Measurements from ENCODE around the gene C1RL. TPM values are rescaled to one million over a fixed set of nuclear protein-coding genes. Genes with fewer than 3 reads are reported as not detected.
A peak's percentile ranks its signal among the peaks of the same experiment; 100 is the strongest.

The C1RL gene
- total RNA-seq, 1 donor from 2014 or later: 32.4 TPM

GRCh38 chr12:7129872-7130691 is 21.1 kb upstream of the C1RL start, which contains the start of gene CLSTN3:
Gene CLSTN3, plus strand, starts transcription at chr12:7130371. Its CDS starts 278 bp downstream, at chr12:7130649.
- no peak for TF ChIP-seq CTCF (conservative IDR thresholded peaks at IDR 0.05)
- H3K4me1 Mint-ChIP-seq (ENCODE audit: unreplicated experiment): peaks cover 14% of the 10 kb centered on the region
- peaks cover 18% of the 10 kb centered on the region for H3K36me3 Mint-ChIP-seq
- no peaks in the 10 kb centered on the region for H3K9me3 Mint-ChIP-seq
- peak; percentile 85 for DNase-seq (ENCODE audit: extremely low spot score, unreplicated experiment)
- H3K27ac Mint-ChIP-seq: peak within 1 kb of the TSS; percentile 91
- H3K27me3 Mint-ChIP-seq: peaks cover 11% of the 10 kb centered on the region
- H3K4me3 Mint-ChIP-seq: peak within 1 kb of the TSS; percentile 92

- no peak for TF ChIP-seq CTCF (conservative IDR thresholded peaks at IDR 0.05)
- DNase-seq (ENCODE audit: extremely low spot score, unreplicated experiment): no peak
- H3K4me1 Mint-ChIP-seq (ENCODE audit: unreplicated experiment): peaks cover 18% of the 10 kb centered on the region
- H3K9me3 Mint-ChIP-seq: no peaks in the 10 kb centered on the region
- peaks cover 11% of the 10 kb centered on the region for H3K27me3 Mint-ChIP-seq
- peak overlapping the region; percentile 91 for H3K27ac Mint-ChIP-seq
- H3K4me3 Mint-ChIP-seq: peak overlapping the region; percentile 92
- peaks cover 14% of the 10 kb centered on the region for H3K36me3 Mint-ChIP-seq
These were observed 20.4 kb upstream of the C1RL start for GRCh38 chr12:7129287-7129871.

- peaks cover 10% of the 10 kb centered on the region for H3K36me3 Mint-ChIP-seq
- peak within 1 kb of the TSS; percentile 92 for H3K4me3 Mint-ChIP-seq
- H3K9me3 Mint-ChIP-seq: no peaks in the 10 kb centered on the region
- peak within 1 kb of the TSS; percentile 91 for H3K27ac Mint-ChIP-seq
- H3K27me3 Mint-ChIP-seq: peaks cover 11% of the 10 kb centered on the region
- peaks cover 24% of the 10 kb centered on the region for H3K4me1 Mint-ChIP-seq (ENCODE audit: unreplicated experiment)
- no peak for DNase-seq (ENCODE audit: extremely low spot score, unreplicated experiment)
- TF ChIP-seq CTCF (conservative IDR thresholded peaks at IDR 0.05): no peak
These were observed 19.8 kb upstream of the C1RL start, which contains the start of gene RBP5 for GRCh38 chr12:7128681-7129286. Gene RBP5, minus strand, starts transcription at chr12:7128889. Its CDS starts 114 bp downstream, at chr12:7128775.

GRCh38 chr12:7127916-7128626 is 19.1 kb upstream of the C1RL start:
- H3K4me1 Mint-ChIP-seq (ENCODE audit: unreplicated experiment): peaks cover 31% of the 10 kb centered on the region

More at GRCh38 chr12:7127916-7128626, 19.1 kb upstream of the C1RL start:
- DNase-seq (ENCODE audit: extremely low spot score, unreplicated experiment): no peak
- TF ChIP-seq CTCF (conservative IDR thresholded peaks at IDR 0.05): no peak
- peaks cover 11% of the 10 kb centered on the region for H3K27me3 Mint-ChIP-seq
- peaks cover 9% of the 10 kb centered on the region for H3K36me3 Mint-ChIP-seq
- no peaks in the 10 kb centered on the region for H3K9me3 Mint-ChIP-seq
- peak overlapping the region; percentile 91 for H3K27ac Mint-ChIP-seq
- H3K4me3 Mint-ChIP-seq: peak overlapping the region; percentile 92

Data from type B pancreatic cell (in vitro differentiated cells).